Astrocyte (in vitro differentiated cells and primary cell): ENCODE data around the gene GPR62. TPM values are rescaled to one million over a fixed set of nuclear protein-coding genes. Genes with fewer than 3 reads are reported as not detected.
A peak's percentile ranks its signal among the peaks of the same experiment; 100 is the strongest.

ENCODE experiments used
- DNase-seq: peaks from one replicate; pipeline ENCODE4 v3.0.0-alpha.2; 2010; ENCODE audit warnings: low read depth
- FAIRE-seq: peaks from 2 replicates; lab custom pipeline; 2011; peaks lifted over from hg19 to GRCh38; lab: Jason Lieb, UNC
- H2AFZ ChIP-seq: 2 replicates; pipeline ENCODE4 v1.6.0; 2012; ENCODE audit warnings: low read depth, low read length, inconsistent platforms
- H3K27ac ChIP-seq: 2 replicates; pipeline ENCODE4 v1.5.1; 2011; ENCODE audit warnings: low read depth, low read length, inconsistent platforms
- H3K27me3 ChIP-seq: 2 replicates; pipeline ENCODE4 v1.6.0; 2011; ENCODE audit warnings: low read length, inconsistent platforms; ENCODE audit not compliant: insufficient read depth
- H3K36me3 ChIP-seq: 2 replicates; pipeline ENCODE4 v1.5.1; 2011; ENCODE audit warnings: low read length, inconsistent platforms; ENCODE audit not compliant: insufficient read depth
- H3K4me1 ChIP-seq: 2 replicates; pipeline ENCODE4 v1.5.1; 2011; ENCODE audit warnings: low read length, inconsistent platforms; ENCODE audit not compliant: insufficient read depth
- H3K4me2 ChIP-seq: 2 replicates; pipeline ENCODE4 v1.6.0; 2012; ENCODE audit warnings: low read length, inconsistent platforms
- H3K4me3 ChIP-seq: 2 replicates; pipeline ENCODE4 v1.5.1; 2011; ENCODE audit warnings: low read depth, mild to moderate bottlenecking, low read length, inconsistent platforms; ENCODE audit not compliant: insufficient read depth
- H3K79me2 ChIP-seq: 2 replicates; pipeline ENCODE4 v1.6.0; 2012; ENCODE audit warnings: mild to moderate bottlenecking, low read length, inconsistent platforms; ENCODE audit not compliant: insufficient read depth
- H3K9ac ChIP-seq: 2 replicates; pipeline ENCODE4 v1.6.0; 2012; ENCODE audit warnings: mild to moderate bottlenecking, low read length, inconsistent platforms
- H3K9me3 ChIP-seq: 2 replicates; pipeline ENCODE4 v1.5.1; 2012; ENCODE audit warnings: low read depth, mild to moderate bottlenecking, low read length, inconsistent platforms; ENCODE audit not compliant: insufficient read depth
- H4K20me1 ChIP-seq: 2 replicates; pipeline ENCODE4 v1.6.0; 2012; ENCODE audit warnings: low read length, inconsistent platforms; ENCODE audit not compliant: insufficient read depth
- H3K27ac Mint-ChIP-seq: one replicate; pipeline ENCODE4 v1.8.0; 2021; ENCODE audit warnings: mild to moderate bottlenecking, mixed read lengths; ENCODE audit not compliant: unreplicated experiment
- H3K27me3 Mint-ChIP-seq: one replicate; pipeline ENCODE4 v1.8.0; 2021; ENCODE audit warnings: low read depth, mixed read lengths; ENCODE audit not compliant: unreplicated experiment
- H3K36me3 Mint-ChIP-seq: one replicate; pipeline ENCODE4 v1.8.0; 2021; ENCODE audit warnings: low read depth, mixed read lengths; ENCODE audit not compliant: unreplicated experiment
- H3K4me1 Mint-ChIP-seq: one replicate; pipeline ENCODE4 v1.8.0; 2021; ENCODE audit warnings: low read depth, mixed read lengths; ENCODE audit not compliant: unreplicated experiment
- H3K4me3 Mint-ChIP-seq: one replicate; pipeline ENCODE4 v1.8.0; 2021; ENCODE audit warnings: mild to moderate bottlenecking, moderate library complexity, mixed read lengths; ENCODE audit not compliant: unreplicated experiment
- H3K9me3 Mint-ChIP-seq: one replicate; pipeline ENCODE4 v1.8.0; 2021; ENCODE audit warnings: mild to moderate bottlenecking, mixed read lengths; ENCODE audit not compliant: unreplicated experiment
- CTCF ChIP-seq: IDR thresholded peaks from 2 replicates; pipeline ENCODE4 v1.5.1; 2011; ENCODE audit warnings: low read depth, mild to moderate bottlenecking, inconsistent platforms, low read length, moderate library complexity; ENCODE audit not compliant: insufficient read depth
- EZH2 ChIP-seq: IDR thresholded peaks from 2 replicates; pipeline ENCODE4 v1.6.1; 2012; ENCODE audit warnings: mild to moderate bottlenecking, low read length, inconsistent platforms; ENCODE audit not compliant: insufficient read depth
- total RNA-seq: library from RNA; stranded (reverse); gene quantifications from 2 replicates; pipeline ENCODE4 v1.2.1, GENCODE V29; 2021

GPR62 gene
- total RNA-seq, 1 donor from 2014 or later: not detected

DNA sequence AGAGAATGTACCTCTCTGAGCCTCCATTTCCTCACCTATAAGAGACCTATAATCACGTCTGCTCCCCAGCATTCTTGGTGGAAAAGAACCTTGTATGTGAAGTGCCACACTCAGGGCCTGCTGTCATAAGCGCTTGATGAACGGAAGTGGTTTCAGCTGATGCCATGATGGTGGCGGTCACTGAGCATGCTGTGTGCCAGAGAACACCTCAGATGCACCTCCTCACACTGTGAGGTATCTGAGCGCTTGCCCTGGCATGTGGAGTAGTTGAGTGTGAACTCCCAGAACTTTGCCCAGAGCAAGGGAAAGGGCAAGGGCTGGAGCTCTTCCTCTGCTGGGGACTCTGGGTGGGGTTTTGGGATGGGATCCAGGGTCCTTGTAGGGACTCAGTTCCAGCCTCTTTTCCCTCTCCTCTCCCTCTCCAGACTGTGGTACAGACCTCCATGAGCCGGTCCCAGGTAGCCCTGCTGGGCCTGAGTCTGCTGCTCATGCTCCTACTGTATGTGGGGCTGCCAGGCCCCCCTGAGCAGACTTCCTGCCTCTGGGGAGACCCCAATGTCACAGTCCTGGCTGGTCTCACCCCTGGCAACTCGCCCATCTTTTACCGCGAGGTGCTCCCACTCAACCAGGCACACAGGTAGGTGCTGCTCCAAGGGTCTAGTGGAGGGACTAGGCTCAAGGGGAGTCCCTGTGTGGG lies 22.4 kb downstream of the GPR62 start:
- no peak overlapping the region for H3K27ac Mint-ChIP-seq
- Histone ChIP-seq H2AFZ (no peak overlapping the region), H3K27ac (no peak overlapping the region), H3K4me2 (no peak overlapping the region), H3K36me3 (peaks cover 2% of the 10 kb centered on the region), H3K4me1 (peaks cover 28% of the 10 kb centered on the region), H3K9me3 (no peaks in the 10 kb centered on the region), H3K4me3 (no peak overlapping the region), H3K9ac (no peak overlapping the region), H4K20me1 (peaks cover 6% of the 10 kb centered on the region), H3K27me3 (no peaks in the 10 kb centered on the region), H3K79me2 (peaks cover 14% of the 10 kb centered on the region)
- no peaks in the 10 kb centered on the region for H3K9me3 Mint-ChIP-seq
- no peaks in the 10 kb centered on the region for H3K36me3 Mint-ChIP-seq
- no peaks in the 10 kb centered on the region for H3K27me3 Mint-ChIP-seq
- peaks cover 6% of the 10 kb centered on the region for H3K4me1 Mint-ChIP-seq
- H3K4me3 Mint-ChIP-seq: peak overlapping the region; percentile 31
- no peak for FAIRE-seq
- TF ChIP-seq CTCF: no peak
- TF ChIP-seq EZH2: no peak
- DNase-seq: no peak

- Mint-ChIP-seq H3K4me3 (no peak overlapping the region), H3K4me1 (peaks cover 8% of the 10 kb centered on the region), H3K27me3 (no peaks in the 10 kb centered on the region), H3K27ac (no peak overlapping the region), H3K9me3 (no peaks in the 10 kb centered on the region), H3K36me3 (no peaks in the 10 kb centered on the region)
- TF ChIP-seq CTCF (no peak), EZH2 (no peak)
- DNase-seq (no peak), FAIRE-seq (no peak)
- Histone ChIP-seq H3K4me2 (no peak overlapping the region), H3K9ac (no peak overlapping the region), H2AFZ (no peak overlapping the region), H3K27me3 (no peaks in the 10 kb centered on the region), H3K36me3 (peaks cover 2% of the 10 kb centered on the region), H3K79me2 (peaks cover 14% of the 10 kb centered on the region), H3K4me3 (no peak overlapping the region), H3K4me1 (peaks cover 30% of the 10 kb centered on the region), H3K27ac (no peak overlapping the region), H3K9me3 (no peaks in the 10 kb centered on the region), H4K20me1 (peaks cover 6% of the 10 kb centered on the region)
These were observed 22.9 kb downstream of the GPR62 start for GRCh38 chr3:51978143-51978502.

GRCh38 chr3:51980253-51980652 lies 25.1 kb downstream of the GPR62 start:
- no peak overlapping the region for H3K4me3 ChIP-seq
- Mint-ChIP-seq H3K9me3 (no peaks in the 10 kb centered on the region), H3K27me3 (no peaks in the 10 kb centered on the region), H3K4me1 (peaks cover 4% of the 10 kb centered on the region), H3K27ac (no peak overlapping the region), H3K36me3 (no peaks in the 10 kb centered on the region), H3K4me3 (no peak overlapping the region)
- no peaks in the 10 kb centered on the region for H3K9me3 ChIP-seq
- peaks cover 22% of the 10 kb centered on the region for H3K4me1 ChIP-seq
- H3K9ac ChIP-seq: no peak overlapping the region
- H3K27me3 ChIP-seq: no peaks in the 10 kb centered on the region
- H3K27ac ChIP-seq: no peak overlapping the region
- TF ChIP-seq EZH2 (no peak), CTCF (no peak)
- H2AFZ ChIP-seq: no peak overlapping the region
- peaks cover 6% of the 10 kb centered on the region for H4K20me1 ChIP-seq
- peaks cover 17% of the 10 kb centered on the region for H3K79me2 ChIP-seq
- DNase-seq (no peak), FAIRE-seq (no peak)
- H3K36me3 ChIP-seq: peaks cover 2% of the 10 kb centered on the region
- H3K4me2 ChIP-seq: no peak overlapping the region
